Measurements from ENCODE around the gene EEF2.

The EEF2 gene

DNA sequence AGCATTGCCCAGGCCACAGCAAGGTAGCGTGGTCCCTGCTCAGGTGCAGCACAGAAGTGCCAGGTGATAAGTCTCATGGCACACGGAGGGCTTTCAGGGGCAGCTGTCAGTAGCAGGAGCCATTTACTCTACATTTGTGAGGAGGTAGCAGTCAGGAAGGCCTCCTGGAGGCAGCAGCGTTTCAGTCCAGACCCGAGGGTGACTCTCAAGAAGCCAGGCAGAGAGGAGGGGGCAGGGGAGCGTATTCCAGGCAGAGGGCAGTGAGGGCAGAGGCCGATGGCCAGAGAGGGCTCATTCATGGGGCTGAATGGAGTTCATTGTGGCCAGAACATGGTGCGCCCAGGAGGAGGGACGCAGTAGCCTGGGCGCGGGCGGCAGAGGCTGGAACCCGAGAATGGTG is 31.2 kb upstream of the EEF2 start:
- Histone ChIP-seq H3K9me3 (ENCODE audit: low read length) (no peaks in the 10 kb centered on the region), H3K27ac (ENCODE audit: low read depth, low read length, poor library complexity, severe bottlenecking) (no peak overlapping the region), H3K4me3 (ENCODE audit: low read depth, low read length, poor library complexity, severe bottlenecking) (no peak overlapping the region), H3K9me2 (ENCODE audit: low read depth, low read length) (no peaks in the 10 kb centered on the region), H3K27me3 (ENCODE audit: insufficient read depth, low read length) (no peaks in the 10 kb centered on the region), H3K9ac (ENCODE audit: low read length) (no peak overlapping the region), H2AFZ (ENCODE audit: low read length) (no peak overlapping the region), H3K4me1 (ENCODE audit: insufficient read depth, low read length, severe bottlenecking) (no peaks in the 10 kb centered on the region), H3K36me3 (ENCODE audit: insufficient read depth, low read length) (peaks cover 56% of the 10 kb centered on the region), H4K20me1 (ENCODE audit: insufficient read depth, low read length) (no peaks in the 10 kb centered on the region), H3F3A (ENCODE audit: insufficient read depth, low read length) (no peaks in the 10 kb centered on the region), H3K4me2 (ENCODE audit: low read length) (no peak overlapping the region), H3K79me2 (ENCODE audit: insufficient read depth, low read length) (no peaks in the 10 kb centered on the region)
- TF ChIP-seq, protein P1, sequence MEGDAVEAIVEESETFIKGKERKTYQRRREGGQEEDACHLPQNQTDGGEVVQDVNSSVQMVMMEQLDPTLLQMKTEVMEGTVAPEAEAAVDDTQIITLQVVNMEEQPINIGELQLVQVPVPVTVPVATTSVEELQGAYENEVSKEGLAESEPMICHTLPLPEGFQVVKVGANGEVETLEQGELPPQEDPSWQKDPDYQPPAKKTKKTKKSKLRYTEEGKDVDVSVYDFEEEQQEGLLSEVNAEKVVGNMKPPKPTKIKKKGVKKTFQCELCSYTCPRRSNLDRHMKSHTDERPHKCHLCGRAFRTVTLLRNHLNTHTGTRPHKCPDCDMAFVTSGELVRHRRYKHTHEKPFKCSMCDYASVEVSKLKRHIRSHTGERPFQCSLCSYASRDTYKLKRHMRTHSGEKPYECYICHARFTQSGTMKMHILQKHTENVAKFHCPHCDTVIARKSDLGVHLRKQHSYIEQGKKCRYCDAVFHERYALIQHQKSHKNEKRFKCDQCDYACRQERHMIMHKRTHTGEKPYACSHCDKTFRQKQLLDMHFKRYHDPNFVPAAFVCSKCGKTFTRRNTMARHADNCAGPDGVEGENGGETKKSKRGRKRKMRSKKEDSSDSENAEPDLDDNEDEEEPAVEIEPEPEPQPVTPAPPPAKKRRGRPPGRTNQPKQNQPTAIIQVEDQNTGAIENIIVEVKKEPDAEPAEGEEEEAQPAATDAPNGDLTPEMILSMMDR (IDR thresholded peaks at IDR 0.05; ENCODE audit: low read length): no peak
- TF ChIP-seq EZH2 (IDR thresholded peaks at IDR 0.05; ENCODE audit: borderline replicate concordance, low read length): no peak

DNA sequence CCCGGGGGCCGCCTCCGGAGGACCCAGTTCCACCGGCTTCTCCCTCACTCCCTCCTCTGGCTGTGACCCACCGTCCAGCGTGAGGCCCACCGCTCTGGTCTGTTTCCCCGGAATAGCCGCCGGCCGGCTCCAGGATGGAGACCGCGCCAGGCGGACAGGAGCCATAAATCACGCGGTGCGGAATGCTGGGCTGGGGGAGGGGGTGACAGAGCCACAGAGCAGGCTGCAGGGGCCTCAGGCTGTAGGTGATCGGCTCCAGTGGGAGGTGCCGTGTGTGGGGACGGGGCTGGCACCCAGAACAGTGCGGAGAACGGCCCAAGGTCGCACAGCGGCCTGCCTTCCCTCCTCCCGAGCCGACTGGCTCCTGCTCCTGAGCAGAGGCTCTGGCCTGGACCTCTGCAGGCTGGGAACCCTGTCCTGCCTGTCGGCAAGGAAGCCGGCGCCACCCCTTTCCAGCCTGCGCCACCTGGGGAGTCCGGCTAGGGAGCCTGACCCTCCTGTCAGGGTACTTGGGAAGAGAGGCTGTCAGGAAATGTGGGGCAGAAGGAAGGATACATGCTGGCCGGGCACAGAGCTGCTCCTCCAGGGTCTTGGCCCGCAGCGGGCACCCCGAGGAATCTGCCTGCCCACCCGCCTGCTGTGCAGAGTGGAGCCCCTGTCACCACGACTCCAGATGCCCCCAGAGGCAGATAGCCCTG is 30.6 kb upstream of the EEF2 start:
- TF ChIP-seq, protein P1 (IDR thresholded peaks at IDR 0.05; ENCODE audit: low read length): no peak
- no peak for TF ChIP-seq EZH2 (IDR thresholded peaks at IDR 0.05; ENCODE audit: borderline replicate concordance, low read length)
- Histone ChIP-seq H3K4me1 (ENCODE audit: insufficient read depth, low read length, severe bottlenecking) (no peaks in the 10 kb centered on the region), H3K79me2 (ENCODE audit: insufficient read depth, low read length) (no peaks in the 10 kb centered on the region), H3K27ac (ENCODE audit: low read depth, low read length, poor library complexity, severe bottlenecking) (no peak overlapping the region), H3K9me2 (ENCODE audit: low read depth, low read length) (no peaks in the 10 kb centered on the region), H3K9ac (ENCODE audit: low read length) (no peak overlapping the region), H3F3A (ENCODE audit: insufficient read depth, low read length) (no peaks in the 10 kb centered on the region), H3K36me3 (ENCODE audit: insufficient read depth, low read length) (peaks cover 51% of the 10 kb centered on the region), H3K27me3 (ENCODE audit: insufficient read depth, low read length) (no peaks in the 10 kb centered on the region), H2AFZ (ENCODE audit: low read length) (no peak overlapping the region), H3K4me2 (ENCODE audit: low read length) (no peak overlapping the region), H4K20me1 (ENCODE audit: insufficient read depth, low read length) (no peaks in the 10 kb centered on the region), H3K9me3 (ENCODE audit: low read length) (no peaks in the 10 kb centered on the region), H3K4me3 (ENCODE audit: low read depth, low read length, poor library complexity, severe bottlenecking) (no peak overlapping the region)

DNA sequence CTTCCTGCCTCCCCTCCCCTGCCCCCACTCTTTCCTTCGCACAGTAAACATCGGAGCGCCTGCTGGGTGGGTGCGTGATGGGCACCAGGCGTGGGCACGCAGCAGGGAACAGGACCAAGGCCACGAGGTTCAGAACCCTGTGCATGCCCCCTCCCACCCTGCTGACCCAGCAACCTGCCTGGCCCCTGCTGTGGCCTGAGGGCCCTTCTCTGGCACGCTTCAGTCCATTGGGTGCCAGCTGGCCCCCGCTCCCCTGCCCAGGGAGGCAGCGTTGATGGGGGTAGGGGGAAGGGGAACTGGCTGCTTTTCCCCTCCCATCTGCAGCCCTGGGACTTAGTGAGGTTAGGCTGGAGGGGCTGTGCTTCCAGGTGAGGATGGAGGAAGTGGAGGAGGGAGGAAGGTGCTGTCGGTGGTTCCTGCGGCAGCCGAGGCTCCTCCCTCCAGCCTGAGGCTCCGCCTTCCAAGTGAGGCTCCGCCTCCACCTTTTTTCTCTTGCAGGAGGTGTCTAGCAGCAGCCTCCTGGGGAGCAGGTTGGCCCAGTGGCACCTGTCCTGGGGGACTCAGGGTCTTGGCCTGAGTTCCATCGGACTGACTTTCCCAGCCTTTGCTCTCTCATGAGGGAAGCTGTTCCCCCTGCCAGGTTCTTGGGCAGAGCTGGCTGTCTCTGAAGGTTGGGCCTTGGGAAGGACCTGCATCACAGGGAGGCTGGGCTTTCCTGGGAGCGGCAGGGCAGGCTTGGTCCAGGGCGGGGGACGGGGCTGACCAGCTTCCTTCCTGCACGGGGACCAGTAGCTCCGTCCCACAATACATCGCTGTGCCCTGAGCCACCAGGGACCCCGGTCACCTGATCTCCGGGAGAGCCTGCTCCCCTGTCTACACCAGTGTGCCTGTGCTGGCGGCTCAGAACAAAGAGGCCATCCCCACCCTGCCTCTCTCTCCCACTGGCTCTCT is 29.6 kb upstream of the EEF2 start:
- Histone ChIP-seq H3K9me3 (ENCODE audit: low read length) (no peaks in the 10 kb centered on the region), H3K9me2 (ENCODE audit: low read depth, low read length) (no peaks in the 10 kb centered on the region), H3K27me3 (ENCODE audit: insufficient read depth, low read length) (no peaks in the 10 kb centered on the region), H3K4me1 (ENCODE audit: insufficient read depth, low read length, severe bottlenecking) (peaks cover 2% of the 10 kb centered on the region), H3K27ac (ENCODE audit: low read depth, low read length, poor library complexity, severe bottlenecking) (no peak overlapping the region), H3K79me2 (ENCODE audit: insufficient read depth, low read length) (no peaks in the 10 kb centered on the region), H3K9ac (ENCODE audit: low read length) (no peak overlapping the region), H2AFZ (ENCODE audit: low read length) (no peak overlapping the region), H3K4me2 (ENCODE audit: low read length) (no peak overlapping the region), H3K36me3 (ENCODE audit: insufficient read depth, low read length) (peaks cover 45% of the 10 kb centered on the region), H3F3A (ENCODE audit: insufficient read depth, low read length) (no peaks in the 10 kb centered on the region), H3K4me3 (ENCODE audit: low read depth, low read length, poor library complexity, severe bottlenecking) (no peak overlapping the region), H4K20me1 (ENCODE audit: insufficient read depth, low read length) (no peaks in the 10 kb centered on the region)
- TF ChIP-seq EZH2 (IDR thresholded peaks at IDR 0.05; ENCODE audit: borderline replicate concordance, low read length): no peak
- TF ChIP-seq, protein P1 (IDR thresholded peaks at IDR 0.05; ENCODE audit: low read length): no peak
